ENCODE results near the gene TSKS.

TSKS gene

DNA sequence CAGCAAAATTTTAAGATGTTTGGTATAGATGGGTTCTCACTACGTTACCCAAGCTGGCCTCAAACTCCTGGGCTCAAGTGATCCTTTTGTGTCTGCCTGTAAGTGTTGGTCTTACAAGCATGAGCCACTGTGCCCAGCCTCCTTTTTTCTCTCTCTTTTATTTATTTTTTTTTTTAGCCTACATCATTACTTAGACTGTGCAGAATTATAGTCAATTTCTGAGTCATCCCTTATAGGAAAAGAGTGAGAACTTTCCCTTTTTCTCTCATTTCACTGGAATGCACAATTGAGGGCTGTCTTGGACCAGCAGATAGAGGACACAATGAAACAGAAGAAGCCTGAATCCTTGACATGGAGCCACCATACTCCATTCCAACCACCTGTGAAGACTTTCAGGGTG lies 13.3 kb downstream of the TSKS start:
- H3K27ac ChIP-seq: no peak overlapping the region
- no peak for TF ChIP-seq ZFX (IDR thresholded peaks at IDR 0.05; ENCODE audit: borderline replicate concordance)

DNA sequence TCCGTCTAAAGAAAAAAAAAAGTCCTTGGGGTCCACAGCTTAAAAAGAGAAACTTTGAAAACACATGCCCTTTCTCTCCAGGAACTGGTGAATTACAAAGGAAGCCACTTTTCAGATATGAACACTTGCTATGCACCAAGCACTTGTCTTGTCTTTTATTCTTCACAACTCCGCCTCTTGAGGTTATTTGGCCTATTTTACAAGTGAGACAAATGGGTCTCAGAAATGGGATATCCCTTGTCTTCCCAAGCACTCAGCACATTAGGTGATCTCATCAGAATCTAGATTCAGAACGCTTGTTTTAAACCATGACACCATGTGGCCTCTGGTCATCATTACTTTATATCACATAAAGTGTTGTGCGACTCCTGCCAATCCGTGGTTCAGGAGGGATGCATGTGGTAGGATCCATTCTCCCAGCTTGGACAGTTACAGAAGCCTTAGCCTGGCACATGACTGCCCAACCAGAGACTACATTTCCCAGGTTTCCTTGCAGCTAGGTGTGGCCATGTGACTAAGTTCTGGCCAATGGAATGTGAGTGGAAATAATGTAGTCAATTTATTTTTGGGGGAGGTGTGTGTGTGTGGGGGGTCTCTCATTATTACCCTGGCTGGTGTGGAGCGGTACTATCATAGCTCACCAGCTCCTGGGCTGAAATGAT lies 13.9 kb downstream of the TSKS start:
- TF ChIP-seq ZFX (IDR thresholded peaks at IDR 0.05; ENCODE audit: borderline replicate concordance) (no peak), CTCF (IDR thresholded peaks at IDR 0.05) (no peak)
- no peak overlapping the region for H3K27ac ChIP-seq

GRCh38 chr19:49746206-49746958 lies 16.7 kb downstream of the TSKS start:
- peak overlapping the region; percentile 74 for H3K27ac ChIP-seq
- TF ChIP-seq CTCF (IDR thresholded peaks at IDR 0.05) (peak; percentile 37), ZFX (IDR thresholded peaks at IDR 0.05; ENCODE audit: borderline replicate concordance) (no peak)

- H3K27ac ChIP-seq: no peak overlapping the region
- TF ChIP-seq ZFX (IDR thresholded peaks at IDR 0.05; ENCODE audit: borderline replicate concordance) (no peak), CTCF (IDR thresholded peaks at IDR 0.05) (no peak)
Measured at GRCh38 chr19:49744946-49745381, 18.1 kb downstream of the TSKS start.

DNA sequence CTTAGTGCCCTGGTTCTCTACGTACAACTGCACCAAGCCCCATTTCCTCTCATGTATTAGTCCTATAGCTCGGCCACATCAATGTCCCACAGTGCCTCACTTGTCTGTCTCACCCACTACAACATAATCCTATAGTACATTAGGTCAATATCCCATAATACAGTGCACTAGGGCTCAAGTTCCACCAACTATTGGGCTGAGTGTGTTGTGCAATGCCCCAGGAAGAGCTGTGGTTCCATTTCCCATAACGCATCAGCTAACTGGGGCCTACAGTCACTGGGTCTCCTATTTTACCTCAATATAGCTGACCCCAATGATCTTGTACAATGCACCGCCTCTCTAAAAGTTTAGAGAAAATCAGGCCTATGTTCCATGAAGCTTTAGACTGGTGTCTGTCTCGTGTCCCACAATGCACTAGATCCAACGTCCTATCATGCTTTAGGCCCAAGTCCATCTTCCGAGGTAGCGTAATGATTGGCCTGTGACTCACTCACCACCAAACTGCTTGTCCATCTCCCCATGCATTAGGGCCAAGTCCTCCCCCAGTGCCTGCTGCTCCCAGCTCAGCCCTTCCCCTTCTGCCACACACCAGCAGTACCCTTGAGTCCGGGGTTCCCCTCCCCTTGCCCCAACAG lies 21.8 kb downstream of the TSKS start:
- no peak overlapping the region for H3K27ac ChIP-seq

GRCh38 chr19:49739933-49740332 lies 23.2 kb downstream of the TSKS start:
- H3K27ac ChIP-seq: no peak overlapping the region
- TF ChIP-seq CTCF (IDR thresholded peaks at IDR 0.05) (no peak), ZFX (IDR thresholded peaks at IDR 0.05; ENCODE audit: borderline replicate concordance) (no peak)

More for the DNA sequence above, 21.8 kb downstream of the TSKS start:
- TF ChIP-seq CTCF (IDR thresholded peaks at IDR 0.05) (no peak), ZFX (IDR thresholded peaks at IDR 0.05; ENCODE audit: borderline replicate concordance) (no peak)

GRCh38 chr19:49739098-49739497 lies 24.0 kb downstream of the TSKS start:
- no peak overlapping the region for H3K27ac ChIP-seq
- TF ChIP-seq CTCF (IDR thresholded peaks at IDR 0.05): no peak
- TF ChIP-seq ZFX (IDR thresholded peaks at IDR 0.05; ENCODE audit: borderline replicate concordance): no peak
